GM23338 (cell line): ENCODE results near the gene RFNG. TPM values are rescaled to one million over a fixed set of nuclear protein-coding genes. Genes with fewer than 3 reads are reported as not detected.

Source experiments
- ATAC-seq: fragments of 200-7000 bp; cut with Tn5 transposase; 3 replicates; pipeline ENCODE4 v1.9.1; 2020
- DNase-seq: peaks from one replicate; pipeline ENCODE4 v3.0.0-alpha.2; 2015; ENCODE audit warnings: low spot score
- H2AFZ ChIP-seq: fragments of 200-600 bp; sonication (generic); 2 replicates; pipeline ENCODE4 v1.8.0; 2016; ENCODE audit warnings: antibody characterized with exemption, mild to moderate bottlenecking, moderate library complexity
- H3F3A ChIP-seq: fragments of 200-600 bp; sonication (generic); replicated peaks from 2 replicates; pipeline ENCODE4 v1.8.0; 2017; ENCODE audit warnings: antibody characterized with exemption, mixed run types, low read depth
- H3K27ac ChIP-seq: fragments of 200-600 bp; sonication (generic); 2 replicates; pipeline ENCODE4 v1.6.1; 2016; ENCODE audit warnings: low read depth
- H3K27me3 ChIP-seq: fragments of 200-600 bp; sonication (generic); 2 replicates; pipeline ENCODE4 v1.8.0; 2016; ENCODE audit warnings: mild to moderate bottlenecking, mixed run types, moderate library complexity; ENCODE audit not compliant: insufficient read depth
- H3K36me3 ChIP-seq: fragments of 200-600 bp; sonication (generic); 2 replicates; pipeline ENCODE4 v1.8.0; 2016; ENCODE audit warnings: mild to moderate bottlenecking; ENCODE audit not compliant: insufficient read depth
- H3K4me1 ChIP-seq: fragments of 200-600 bp; sonication (generic); 2 replicates; pipeline ENCODE4 v1.8.0; 2016; ENCODE audit warnings: mild to moderate bottlenecking, moderate library complexity; ENCODE audit not compliant: insufficient read depth
- H3K4me2 ChIP-seq: fragments of 200-600 bp; sonication (generic); 2 replicates; pipeline ENCODE4 v1.7.1; 2017; ENCODE audit warnings: mixed run types
- H3K4me3 ChIP-seq: fragments of 200-600 bp; sonication (generic); 2 replicates; pipeline ENCODE4 v1.6.1; 2016; ENCODE audit warnings: mixed run types
- H3K79me2 ChIP-seq: fragments of 200-600 bp; sonication (generic); replicated peaks from 2 replicates; pipeline ENCODE4 v1.8.0; 2017; ENCODE audit warnings: mild to moderate bottlenecking; ENCODE audit not compliant: insufficient read depth
- H3K9me2 ChIP-seq: fragments of 200-600 bp; sonication (generic); 2 replicates; pipeline ENCODE4 v1.8.0; 2017; ENCODE audit not compliant: insufficient read depth
- H4K20me1 ChIP-seq: fragments of 200-600 bp; sonication (generic); replicated peaks from 2 replicates; pipeline ENCODE4 v1.8.0; 2017; ENCODE audit warnings: mild to moderate bottlenecking; ENCODE audit not compliant: insufficient read depth
- H3K27ac Mint-ChIP-seq: 2 replicates; pipeline ENCODE4 v1.8.0; 2020; ENCODE audit warnings: inconsistent platforms, mild to moderate bottlenecking, moderate library complexity, mixed read lengths
- H3K27me3 Mint-ChIP-seq: 3 replicates; pipeline ENCODE4 v1.8.0; 2022; ENCODE audit warnings: low read depth, mild to moderate bottlenecking, moderate library complexity, mixed read lengths, inconsistent platforms; ENCODE audit not compliant: insufficient read depth, poor library complexity
- H3K36me3 Mint-ChIP-seq: 3 replicates; pipeline ENCODE4 v1.8.0; 2021; ENCODE audit warnings: low read depth, mild to moderate bottlenecking, inconsistent platforms, moderate library complexity, mixed read lengths
- H3K4me1 Mint-ChIP-seq: 3 replicates; pipeline ENCODE4 v1.8.0; 2020; ENCODE audit warnings: mild to moderate bottlenecking, inconsistent platforms, mixed read lengths
- H3K4me3 Mint-ChIP-seq: 3 replicates; pipeline ENCODE4 v1.8.0; 2021; ENCODE audit warnings: moderate library complexity, mild to moderate bottlenecking, inconsistent platforms, mixed read lengths
- H3K9me3 Mint-ChIP-seq: 3 replicates; pipeline ENCODE4 v1.8.0; 2020; ENCODE audit warnings: moderate library complexity, mild to moderate bottlenecking, inconsistent platforms, mixed read lengths
- CREB1 ChIP-seq: fragments of 250-450 bp; sonication (Bioruptor Pico); IDR thresholded peaks from 2 replicates; pipeline ENCODE4 v1.5.0; 2020; ENCODE audit warnings: low read depth, mild to moderate bottlenecking, moderate library complexity
- CTCF ChIP-seq, 2 experiments: fragments of 200-600 bp in 1 of 2; sonication (generic) in 1 of 2; conservative IDR thresholded peaks; 2 replicates each; pipeline versions ENCODE4 v1.5.1 to v1.6.1; 2016 to 2017; ENCODE audit warnings: antibody characterized with exemption in 2 of 2, low read depth in 2 of 2, mild to moderate bottlenecking in 2 of 2, moderate library complexity in 1 of 2
- ETS1 ChIP-seq: IDR thresholded peaks from 2 replicates; pipeline ENCODE4 v1.6.1; 2016; ENCODE audit warnings: antibody characterized with exemption
- EZH2 ChIP-seq: fragments of 200-600 bp; sonication (generic); IDR thresholded peaks from one replicate; pipeline ENCODE4 v1.8.0; 2017; ENCODE audit warnings: antibody characterized with exemption, mild to moderate bottlenecking, low read depth; ENCODE audit not compliant: unreplicated experiment
- EZH2phosphoT487 ChIP-seq: fragments of 200-600 bp; sonication (generic); IDR thresholded peaks from one replicate; pipeline ENCODE4 v1.8.1; 2018; ENCODE audit warnings: antibody characterized with exemption; ENCODE audit not compliant: unreplicated experiment
- POLR2AphosphoS5 ChIP-seq: IDR thresholded peaks from 2 replicates; pipeline ENCODE4 v1.6.1; 2016; ENCODE audit warnings: antibody characterized with exemption, low read depth
- ZNF114 ChIP-seq: fragments of 250-450 bp; sonication (Bioruptor Pico); IDR thresholded peaks from 2 replicates; pipeline ENCODE4 v1.5.0; 2020; ENCODE audit warnings: mild to moderate bottlenecking, moderate library complexity
- polyA plus RNA-seq: library from polyadenylated mRNA; unstranded; fragments of >200 nt; fragmentation: Nextera tagmentation; extraction: Ambion mirVana; gene quantifications from 2 replicates; pipeline ENCODE4 v1.2.1, GENCODE V29; 2016
- total RNA-seq: library from RNA; depleted of rRNA; stranded (reverse); fragments of >200 nt; shearing (Covaris generic); gene quantifications from 2 replicates; pipeline ENCODE4 v1.2.3, GENCODE V29; 2014
- TF ChIP-seq, protein P1 (sequence below): fragments of 250-450 bp; sonication (Bioruptor Pico); IDR thresholded peaks from 2 replicates; pipeline ENCODE4 v1.5.0; 2020; ENCODE audit warnings: mild to moderate bottlenecking, moderate library complexity

Gene RFNG
- total and polyA plus RNA-seq, 2 experiments from 2014 or later, result 18.0 to 44.7 TPM

- TF ChIP-seq, protein P1, sequence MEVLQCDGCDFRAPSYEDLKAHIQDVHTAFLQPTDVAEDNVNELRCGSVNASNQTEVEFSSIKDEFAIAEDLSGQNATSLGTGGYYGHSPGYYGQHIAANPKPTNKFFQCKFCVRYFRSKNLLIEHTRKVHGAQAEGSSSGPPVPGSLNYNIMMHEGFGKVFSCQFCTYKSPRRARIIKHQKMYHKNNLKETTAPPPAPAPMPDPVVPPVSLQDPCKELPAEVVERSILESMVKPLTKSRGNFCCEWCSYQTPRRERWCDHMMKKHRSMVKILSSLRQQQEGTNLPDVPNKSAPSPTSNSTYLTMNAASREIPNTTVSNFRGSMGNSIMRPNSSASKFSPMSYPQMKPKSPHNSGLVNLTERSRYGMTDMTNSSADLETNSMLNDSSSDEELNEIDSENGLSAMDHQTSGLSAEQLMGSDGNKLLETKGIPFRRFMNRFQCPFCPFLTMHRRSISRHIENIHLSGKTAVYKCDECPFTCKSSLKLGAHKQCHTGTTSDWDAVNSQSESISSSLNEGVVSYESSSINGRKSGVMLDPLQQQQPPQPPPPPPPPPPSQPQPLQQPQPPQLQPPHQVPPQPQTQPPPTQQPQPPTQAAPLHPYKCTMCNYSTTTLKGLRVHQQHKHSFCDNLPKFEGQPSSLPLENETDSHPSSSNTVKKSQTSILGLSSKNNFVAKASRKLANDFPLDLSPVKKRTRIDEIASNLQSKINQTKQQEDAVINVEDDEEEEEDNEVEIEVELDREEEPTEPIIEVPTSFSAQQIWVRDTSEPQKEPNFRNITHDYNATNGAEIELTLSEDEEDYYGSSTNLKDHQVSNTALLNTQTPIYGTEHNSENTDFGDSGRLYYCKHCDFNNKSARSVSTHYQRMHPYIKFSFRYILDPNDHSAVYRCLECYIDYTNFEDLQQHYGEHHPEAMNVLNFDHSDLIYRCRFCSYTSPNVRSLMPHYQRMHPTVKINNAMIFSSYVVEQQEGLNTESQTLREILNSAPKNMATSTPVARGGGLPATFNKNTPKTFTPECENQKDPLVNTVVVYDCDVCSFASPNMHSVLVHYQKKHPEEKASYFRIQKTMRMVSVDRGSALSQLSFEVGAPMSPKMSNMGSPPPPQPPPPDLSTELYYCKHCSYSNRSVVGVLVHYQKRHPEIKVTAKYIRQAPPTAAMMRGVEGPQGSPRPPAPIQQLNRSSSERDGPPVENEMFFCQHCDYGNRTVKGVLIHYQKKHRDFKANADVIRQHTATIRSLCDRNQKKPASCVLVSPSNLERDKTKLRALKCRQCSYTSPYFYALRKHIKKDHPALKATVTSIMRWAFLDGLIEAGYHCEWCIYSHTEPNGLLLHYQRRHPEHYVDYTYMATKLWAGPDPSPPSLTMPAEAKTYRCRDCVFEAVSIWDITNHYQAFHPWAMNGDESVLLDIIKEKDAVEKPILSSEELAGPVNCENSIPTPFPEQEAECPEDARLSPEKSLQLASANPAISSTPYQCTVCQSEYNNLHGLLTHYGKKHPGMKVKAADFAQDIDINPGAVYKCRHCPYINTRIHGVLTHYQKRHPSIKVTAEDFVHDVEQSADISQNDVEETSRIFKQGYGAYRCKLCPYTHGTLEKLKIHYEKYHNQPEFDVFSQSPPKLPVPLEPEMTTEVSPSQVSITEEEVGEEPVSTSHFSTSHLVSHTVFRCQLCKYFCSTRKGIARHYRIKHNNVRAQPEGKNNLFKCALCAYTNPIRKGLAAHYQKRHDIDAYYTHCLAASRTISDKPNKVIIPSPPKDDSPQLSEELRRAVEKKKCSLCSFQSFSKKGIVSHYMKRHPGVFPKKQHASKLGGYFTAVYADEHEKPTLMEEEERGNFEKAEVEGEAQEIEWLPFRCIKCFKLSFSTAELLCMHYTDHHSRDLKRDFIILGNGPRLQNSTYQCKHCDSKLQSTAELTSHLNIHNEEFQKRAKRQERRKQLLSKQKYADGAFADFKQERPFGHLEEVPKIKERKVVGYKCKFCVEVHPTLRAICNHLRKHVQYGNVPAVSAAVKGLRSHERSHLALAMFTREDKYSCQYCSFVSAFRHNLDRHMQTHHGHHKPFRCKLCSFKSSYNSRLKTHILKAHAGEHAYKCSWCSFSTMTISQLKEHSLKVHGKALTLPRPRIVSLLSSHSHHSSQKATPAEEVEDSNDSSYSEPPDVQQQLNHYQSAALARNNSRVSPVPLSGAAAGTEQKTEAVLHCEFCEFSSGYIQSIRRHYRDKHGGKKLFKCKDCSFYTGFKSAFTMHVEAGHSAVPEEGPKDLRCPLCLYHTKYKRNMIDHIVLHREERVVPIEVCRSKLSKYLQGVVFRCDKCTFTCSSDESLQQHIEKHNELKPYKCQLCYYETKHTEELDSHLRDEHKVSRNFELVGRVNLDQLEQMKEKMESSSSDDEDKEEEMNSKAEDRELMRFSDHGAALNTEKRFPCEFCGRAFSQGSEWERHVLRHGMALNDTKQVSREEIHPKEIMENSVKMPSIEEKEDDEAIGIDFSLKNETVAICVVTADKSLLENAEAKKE (CRISPR knock-in tag), result no peak
- TF ChIP-seq ZNF114 (no peak), POLR2AphosphoS5 (peak; percentile 59; the same call in 1 of the 2 replicates), ETS1 (peak; percentile 79), CREB1 (peak; percentile 80)
Observed at GRCh38 chr17:82065638-82066303, 14.2 kb upstream of the RFNG start, which contains the start of gene DUS1L (continued).

DNA sequence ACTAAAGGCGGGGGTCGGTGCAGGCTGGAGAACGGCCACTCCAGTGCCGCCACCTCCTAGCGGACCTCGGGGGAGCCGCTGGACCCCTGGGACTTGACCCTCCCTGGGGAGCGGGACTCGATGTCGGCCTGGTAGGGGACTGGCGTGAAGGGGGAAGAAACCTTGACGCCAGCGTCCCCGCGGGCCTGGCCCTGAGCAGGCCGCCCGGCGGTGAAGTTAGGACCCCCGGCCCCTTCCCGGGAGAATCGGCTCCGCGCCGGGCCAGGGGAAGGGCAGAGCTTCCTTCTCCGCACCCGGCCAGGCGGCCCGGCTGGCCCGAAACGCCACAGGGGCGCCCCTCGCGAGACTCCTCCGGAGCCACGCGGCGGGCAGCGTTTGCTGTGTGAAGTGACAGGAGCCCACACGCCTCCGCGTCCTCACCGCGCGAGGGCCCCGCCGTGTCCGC, 13.6 kb upstream of the RFNG start:
- Histone ChIP-seq H3K9me2 (no peaks in the 10 kb centered on the region), H4K20me1 (no peaks in the 10 kb centered on the region), H3F3A (0 out of 2 replicates have a peak, but pooled peaks cover 4% of the 10 kb centered on the region), H3K79me2 (no peaks in the 10 kb centered on the region), H3K4me3 (peak overlapping the region; percentile 77), H3K36me3 (no peaks in the 10 kb centered on the region), H2AFZ (no peak overlapping the region), H3K4me2 (peak overlapping the region; percentile 88), H3K27me3 (no peaks in the 10 kb centered on the region), H3K27ac (no peak overlapping the region), H3K4me1 (no peaks in the 10 kb centered on the region)
- Mint-ChIP-seq H3K4me1 (peaks cover 4% of the 10 kb centered on the region; the same call in 2 of the 3 replicates), H3K27ac (no peak overlapping the region), H3K4me3 (peak overlapping the region; percentile 72), H3K27me3 (peaks cover 4% of the 10 kb centered on the region), H3K9me3 (no peaks in the 10 kb centered on the region), H3K36me3 (peaks cover 2% of the 10 kb centered on the region)
- peak; percentile 6 for ATAC-seq
- DNase-seq, result peak; percentile 20
- TF ChIP-seq EZH2 (no peak), EZH2phosphoT487 (no peak), ZNF114 (no peak), CTCF (conservative IDR thresholded peaks at IDR 0.05; ENCODE audit: low read depth in 2 of 2) (no peak)
